ENCODE results near the gene MTIF3. TPM values are rescaled to one million over a fixed set of nuclear protein-coding genes. Genes with fewer than 3 reads are reported as not detected.
A peak's percentile ranks its signal among the peaks of the same experiment; 100 is the strongest.

The MTIF3 gene
- polyA plus RNA-seq, 2 donors = 54.9 to 62.1 TPM

- Histone ChIP-seq H3K36me3 (ENCODE audit: control insufficient read depth in 2 of 2, insufficient read depth in 2 of 2, low read length in 1 of 2) (peaks cover 10 to 11% of the 10 kb centered on the region in 2 donors), H3K27ac (ENCODE audit: low read depth in 2 of 2, low read length in 1 of 2) (no peak overlapping the region), H3K9me3 (ENCODE audit: control insufficient read depth in 2 of 2, insufficient read depth in 1 of 2, low read depth in 1 of 2, low read length in 1 of 2) (no peaks in the 10 kb centered on the region), H3K4me3 (ENCODE audit: low read depth in 1 of 2, low read length in 2 of 2) (no peak overlapping the region), H3K27me3 (ENCODE audit: control insufficient read depth in 1 of 2, insufficient read depth in 2 of 2, low read length in 2 of 2) (no peaks in the 10 kb centered on the region), H3K4me1 (ENCODE audit: control insufficient read depth in 2 of 2, insufficient read depth in 2 of 2, low read length in 1 of 2) (peaks cover 0 to 3% of the 10 kb centered on the region in 2 donors)
- WGBS, 2 donors = 68 to 86% methylated on average over 1 of the region's 1 CpG
Observed at GRCh38 chr13:27440408-27440807, 10.0 kb downstream of the MTIF3 start.

- no peaks in the 10 kb centered on the region for H3K9me3 ChIP-seq (ENCODE audit: control insufficient read depth in 2 of 2, insufficient read depth in 1 of 2, low read depth in 1 of 2, low read length in 1 of 2)
- peaks cover 0 to under 1% of the 10 kb centered on the region in 2 donors for H3K4me1 ChIP-seq (ENCODE audit: control insufficient read depth in 2 of 2, insufficient read depth in 2 of 2, low read length in 1 of 2)
- 88 to 91% methylated on average over 2 of the region's 2 CpGs for WGBS, 2 donors
- H3K27me3 ChIP-seq (ENCODE audit: control insufficient read depth in 1 of 2, insufficient read depth in 2 of 2, low read length in 2 of 2) = no peaks in the 10 kb centered on the region
- H3K36me3 ChIP-seq (ENCODE audit: control insufficient read depth in 2 of 2, insufficient read depth in 2 of 2, low read length in 1 of 2) = peaks cover 20 to 25% of the 10 kb centered on the region in 2 donors
- no peak overlapping the region for H3K27ac ChIP-seq (ENCODE audit: low read depth in 2 of 2, low read length in 1 of 2)
- no peak overlapping the region for H3K4me3 ChIP-seq (ENCODE audit: low read depth in 1 of 2, low read length in 2 of 2)
Observed at GRCh38 chr13:27437126-27437525, 13.2 kb downstream of the MTIF3 start.

- H3K36me3 ChIP-seq (ENCODE audit: control insufficient read depth in 2 of 2, insufficient read depth in 2 of 2, low read length in 1 of 2) = peaks cover 14 to 33% of the 10 kb centered on the region in 2 donors
- H3K4me3 ChIP-seq (ENCODE audit: low read depth in 1 of 2, low read length in 2 of 2) = no peak overlapping the region
- H3K27me3 ChIP-seq (ENCODE audit: control insufficient read depth in 1 of 2, insufficient read depth in 2 of 2, low read length in 2 of 2) = no peaks in the 10 kb centered on the region
- no peaks in the 10 kb centered on the region for H3K9me3 ChIP-seq (ENCODE audit: control insufficient read depth in 2 of 2, insufficient read depth in 1 of 2, low read depth in 1 of 2, low read length in 1 of 2)
- H3K4me1 ChIP-seq (ENCODE audit: control insufficient read depth in 2 of 2, insufficient read depth in 2 of 2, low read length in 1 of 2) = peaks cover 0 to 2% of the 10 kb centered on the region in 2 donors
- WGBS, 2 donors = 78 to 80% methylated on average over 12 of the region's 12 CpGs
- H3K27ac ChIP-seq (ENCODE audit: low read depth in 2 of 2, low read length in 1 of 2) = no peak overlapping the region
Observed at GRCh38 chr13:27432611-27433210, 17.7 kb downstream of the MTIF3 start.

GRCh38 chr13:27432180-27432579 is 18.2 kb downstream of the MTIF3 start:
- Histone ChIP-seq H3K4me1 (ENCODE audit: control insufficient read depth in 2 of 2, insufficient read depth in 2 of 2, low read length in 1 of 2) (peaks cover 0 to 5% of the 10 kb centered on the region in 2 donors), H3K36me3 (ENCODE audit: control insufficient read depth in 2 of 2, insufficient read depth in 2 of 2, low read length in 1 of 2) (peaks cover 14 to 33% of the 10 kb centered on the region in 2 donors), H3K4me3 (ENCODE audit: low read depth in 1 of 2, low read length in 2 of 2) (no peak overlapping the region), H3K9me3 (ENCODE audit: control insufficient read depth in 2 of 2, insufficient read depth in 1 of 2, low read depth in 1 of 2, low read length in 1 of 2) (no peaks in the 10 kb centered on the region), H3K27me3 (ENCODE audit: control insufficient read depth in 1 of 2, insufficient read depth in 2 of 2, low read length in 2 of 2) (no peaks in the 10 kb centered on the region), H3K27ac (ENCODE audit: low read depth in 2 of 2, low read length in 1 of 2) (no peak overlapping the region)
- WGBS, 2 donors = 88 to 90% methylated on average over 3 of the region's 3 CpGs

GRCh38 chr13:27428160-27428559 is 22.2 kb downstream of the MTIF3 start:
- H3K9me3 ChIP-seq (ENCODE audit: control insufficient read depth in 2 of 2, insufficient read depth in 1 of 2, low read depth in 1 of 2, low read length in 1 of 2) = no peaks in the 10 kb centered on the region
- no peaks in the 10 kb centered on the region for H3K27me3 ChIP-seq (ENCODE audit: control insufficient read depth in 1 of 2, insufficient read depth in 2 of 2, low read length in 2 of 2)
- 90 to 91% methylated on average over 5 of the region's 5 CpGs for WGBS, 2 donors
- no peak overlapping the region for H3K4me3 ChIP-seq (ENCODE audit: low read depth in 1 of 2, low read length in 2 of 2)
- H3K27ac ChIP-seq (ENCODE audit: low read depth in 2 of 2, low read length in 1 of 2) = peak overlapping the region in 1 of 2 donors; percentile 6
- peaks cover 0 to 17% of the 10 kb centered on the region in 2 donors for H3K4me1 ChIP-seq (ENCODE audit: control insufficient read depth in 2 of 2, insufficient read depth in 2 of 2, low read length in 1 of 2)
- peaks cover 7 to 18% of the 10 kb centered on the region in 2 donors for H3K36me3 ChIP-seq (ENCODE audit: control insufficient read depth in 2 of 2, insufficient read depth in 2 of 2, low read length in 1 of 2)

- WGBS, 2 donors = 83 to 90% methylated on average over 2 of the region's 2 CpGs
- H3K9me3 ChIP-seq (ENCODE audit: control insufficient read depth in 2 of 2, insufficient read depth in 1 of 2, low read depth in 1 of 2, low read length in 1 of 2) = no peaks in the 10 kb centered on the region
- peak overlapping the region; percentile 96 to 99 for H3K27ac ChIP-seq (ENCODE audit: low read depth in 2 of 2, low read length in 1 of 2)
- H3K27me3 ChIP-seq (ENCODE audit: control insufficient read depth in 1 of 2, insufficient read depth in 2 of 2, low read length in 2 of 2) = no peaks in the 10 kb centered on the region
- H3K4me3 ChIP-seq (ENCODE audit: low read depth in 1 of 2, low read length in 2 of 2) = no peak overlapping the region
- peaks cover 0 to 17% of the 10 kb centered on the region in 2 donors for H3K4me1 ChIP-seq (ENCODE audit: control insufficient read depth in 2 of 2, insufficient read depth in 2 of 2, low read length in 1 of 2)
- H3K36me3 ChIP-seq (ENCODE audit: control insufficient read depth in 2 of 2, insufficient read depth in 2 of 2, low read length in 1 of 2) = peaks cover 3 to 15% of the 10 kb centered on the region in 2 donors
Observed at GRCh38 chr13:27427641-27428040, 22.7 kb downstream of the MTIF3 start.

GRCh38 chr13:27425918-27426630 is 24.3 kb downstream of the MTIF3 start:
- no peaks in the 10 kb centered on the region for H3K9me3 ChIP-seq (ENCODE audit: control insufficient read depth in 2 of 2, insufficient read depth in 1 of 2, low read depth in 1 of 2, low read length in 1 of 2)
- peak overlapping the region; percentile 61 to 90 for H3K4me3 ChIP-seq (ENCODE audit: low read depth in 1 of 2, low read length in 2 of 2)
- peaks cover 0 to 17% of the 10 kb centered on the region in 2 donors for H3K4me1 ChIP-seq (ENCODE audit: control insufficient read depth in 2 of 2, insufficient read depth in 2 of 2, low read length in 1 of 2)
- no peaks in the 10 kb centered on the region for H3K27me3 ChIP-seq (ENCODE audit: control insufficient read depth in 1 of 2, insufficient read depth in 2 of 2, low read length in 2 of 2)
- peak overlapping the region; percentile 96 to 99 for H3K27ac ChIP-seq (ENCODE audit: low read depth in 2 of 2, low read length in 1 of 2)
- 10 to 17% methylated on average over 17 of the region's 17 CpGs for WGBS, 2 donors
- peaks cover 0 to 7% of the 10 kb centered on the region in 2 donors for H3K36me3 ChIP-seq (ENCODE audit: control insufficient read depth in 2 of 2, insufficient read depth in 2 of 2, low read length in 1 of 2)

GRCh38 chr13:27425158-27425917 is 25.0 kb downstream of the MTIF3 start:
- Histone ChIP-seq H3K27ac (ENCODE audit: low read depth in 2 of 2, low read length in 1 of 2) (peak overlapping the region; percentile 96 to 99), H3K9me3 (ENCODE audit: control insufficient read depth in 2 of 2, insufficient read depth in 1 of 2, low read depth in 1 of 2, low read length in 1 of 2) (no peaks in the 10 kb centered on the region), H3K27me3 (ENCODE audit: control insufficient read depth in 1 of 2, insufficient read depth in 2 of 2, low read length in 2 of 2) (no peaks in the 10 kb centered on the region), H3K4me1 (ENCODE audit: control insufficient read depth in 2 of 2, insufficient read depth in 2 of 2, low read length in 1 of 2) (peaks cover 0 to 17% of the 10 kb centered on the region in 2 donors), H3K36me3 (ENCODE audit: control insufficient read depth in 2 of 2, insufficient read depth in 2 of 2, low read length in 1 of 2) (peaks cover 0 to 6% of the 10 kb centered on the region in 2 donors), H3K4me3 (ENCODE audit: low read depth in 1 of 2, low read length in 2 of 2) (peak overlapping the region; percentile 61 to 90)
- 19 to 24% methylated on average over 13 of the region's 13 CpGs for WGBS, 2 donors

GRCh38 chr13:27424246-27425157 is 25.9 kb downstream of the MTIF3 start, which contains the start of gene GTF3A:
Gene GTF3A (plus strand): TSS chr13:27424619.
- Histone ChIP-seq H3K9me3 (ENCODE audit: control insufficient read depth in 2 of 2, insufficient read depth in 1 of 2, low read depth in 1 of 2, low read length in 1 of 2) (no peaks in the 10 kb centered on the region), H3K36me3 (ENCODE audit: control insufficient read depth in 2 of 2, insufficient read depth in 2 of 2, low read length in 1 of 2) (peaks cover 0 to 6% of the 10 kb centered on the region in 2 donors), H3K27me3 (ENCODE audit: control insufficient read depth in 1 of 2, insufficient read depth in 2 of 2, low read length in 2 of 2) (no peaks in the 10 kb centered on the region), H3K4me3 (ENCODE audit: low read depth in 1 of 2, low read length in 2 of 2) (peak within 1 kb of the TSS; percentile 61 to 90), H3K27ac (ENCODE audit: low read depth in 2 of 2, low read length in 1 of 2) (peak within 1 kb of the TSS; percentile 96 to 99), H3K4me1 (ENCODE audit: control insufficient read depth in 2 of 2, insufficient read depth in 2 of 2, low read length in 1 of 2) (peaks cover 0 to 17% of the 10 kb centered on the region in 2 donors)
- 0 to 1% methylated on average over 76 to 85 of the region's 85 CpGs for WGBS, 2 donors
